T-helper 2 cell treated with Interferon-gamma antibody and Interleukin-4, amounts not matched to agents 5 μg/mL and 100 μg/mL, for 36 hours (primary cell): Measurements from ENCODE around the gene TGFBI.

Experiments used
- DNase-seq: peaks from one replicate; pipeline ENCODE4 v3.0.0; 2021; ENCODE audit warnings: low spot score
- H3K27ac Mint-ChIP-seq: one replicate; pipeline ENCODE4 v1.8.0; 2021; ENCODE audit warnings: mild to moderate bottlenecking, mixed read lengths
- H3K27me3 Mint-ChIP-seq: one replicate; pipeline ENCODE4 v1.8.0; 2021; ENCODE audit warnings: low read depth, mixed read lengths
- H3K36me3 Mint-ChIP-seq: one replicate; pipeline ENCODE4 v1.8.0; 2021; ENCODE audit warnings: low read depth, mixed read lengths
- H3K4me1 Mint-ChIP-seq: one replicate; pipeline ENCODE4 v1.8.0; 2021; ENCODE audit warnings: low read depth, mixed read lengths
- H3K4me3 Mint-ChIP-seq: one replicate; pipeline ENCODE4 v1.8.0; 2022; ENCODE audit warnings: mild to moderate bottlenecking, moderate library complexity, mixed read lengths
- H3K9me3 Mint-ChIP-seq: one replicate; pipeline ENCODE4 v1.8.0; 2021; ENCODE audit warnings: mixed read lengths

Gene TGFBI

GRCh38 chr5:136099870-136100269, 71.1 kb downstream of the TGFBI start:
- Mint-ChIP-seq H3K4me3 (no peak overlapping the region), H3K36me3 (no peaks in the 10 kb centered on the region), H3K9me3 (no peaks in the 10 kb centered on the region), H3K4me1 (no peaks in the 10 kb centered on the region), H3K27ac (no peak overlapping the region), H3K27me3 (peaks cover 25% of the 10 kb centered on the region)
- DNase-seq, result no peak

- Mint-ChIP-seq H3K27me3 (peaks cover 16% of the 10 kb centered on the region), H3K4me3 (no peak overlapping the region), H3K27ac (no peak overlapping the region), H3K36me3 (no peaks in the 10 kb centered on the region), H3K9me3 (no peaks in the 10 kb centered on the region), H3K4me1 (no peaks in the 10 kb centered on the region)
- DNase-seq, result no peak
These were observed 73.1 kb downstream of the TGFBI start for GRCh38 chr5:136101884-136102283.

GRCh38 chr5:136103118-136103517, 74.3 kb downstream of the TGFBI start:
- Mint-ChIP-seq H3K27me3 (peaks cover 13% of the 10 kb centered on the region), H3K9me3 (no peaks in the 10 kb centered on the region), H3K4me3 (no peak overlapping the region), H3K4me1 (no peaks in the 10 kb centered on the region), H3K36me3 (no peaks in the 10 kb centered on the region), H3K27ac (no peak overlapping the region)
- no peak for DNase-seq

GRCh38 chr5:136104306-136104965, 75.6 kb downstream of the TGFBI start:
- H3K4me1 Mint-ChIP-seq, result no peaks in the 10 kb centered on the region

GRCh38 chr5:136106351-136107031, 77.7 kb downstream of the TGFBI start:
- DNase-seq, result no peak
- Mint-ChIP-seq H3K27ac (no peak overlapping the region), H3K4me3 (no peak overlapping the region), H3K9me3 (no peaks in the 10 kb centered on the region), H3K36me3 (no peaks in the 10 kb centered on the region), H3K27me3 (peaks cover 4% of the 10 kb centered on the region), H3K4me1 (no peaks in the 10 kb centered on the region)

More at GRCh38 chr5:136104306-136104965, 75.6 kb downstream of the TGFBI start:
- no peak overlapping the region for H3K4me3 Mint-ChIP-seq
- no peak for DNase-seq
- H3K9me3 Mint-ChIP-seq, result no peaks in the 10 kb centered on the region
- H3K27ac Mint-ChIP-seq, result no peak overlapping the region
- peaks cover 10% of the 10 kb centered on the region for H3K27me3 Mint-ChIP-seq
- H3K36me3 Mint-ChIP-seq, result no peaks in the 10 kb centered on the region

GRCh38 chr5:136108180-136108611, 79.4 kb downstream of the TGFBI start:
- no peak for DNase-seq
- Mint-ChIP-seq H3K36me3 (no peaks in the 10 kb centered on the region), H3K27ac (no peak overlapping the region), H3K27me3 (peaks cover 7% of the 10 kb centered on the region), H3K4me3 (no peak overlapping the region), H3K9me3 (no peaks in the 10 kb centered on the region), H3K4me1 (no peaks in the 10 kb centered on the region)

- Mint-ChIP-seq H3K36me3 (no peaks in the 10 kb centered on the region), H3K4me3 (no peak overlapping the region), H3K27ac (no peak overlapping the region), H3K9me3 (no peaks in the 10 kb centered on the region), H3K4me1 (no peaks in the 10 kb centered on the region), H3K27me3 (peaks cover 9% of the 10 kb centered on the region)
- DNase-seq, result no peak
These were observed 80.0 kb downstream of the TGFBI start for GRCh38 chr5:136108766-136109165.

- Mint-ChIP-seq H3K4me1 (no peaks in the 10 kb centered on the region), H3K9me3 (no peaks in the 10 kb centered on the region), H3K27me3 (peaks cover 9% of the 10 kb centered on the region), H3K36me3 (no peaks in the 10 kb centered on the region), H3K4me3 (no peak overlapping the region), H3K27ac (no peak overlapping the region)
- no peak for DNase-seq
These were observed 80.8 kb downstream of the TGFBI start for GRCh38 chr5:136109453-136110135.
